Right forelimb (tissue), 1 donor: ENCODE measurements around the gene GPS1.

Experiments
- DNase-seq: peaks from one replicate; pipeline ENCODE4 v3.0.0-alpha.2; 2018

Gene GPS1

GRCh38 chr17:82092628-82092994 lies 40.9 kb downstream of the GPS1 start:
- peak; percentile 30 for DNase-seq

- no peak for DNase-seq
These were observed 41.5 kb downstream of the GPS1 start for GRCh38 chr17:82092995-82093751.

DNA sequence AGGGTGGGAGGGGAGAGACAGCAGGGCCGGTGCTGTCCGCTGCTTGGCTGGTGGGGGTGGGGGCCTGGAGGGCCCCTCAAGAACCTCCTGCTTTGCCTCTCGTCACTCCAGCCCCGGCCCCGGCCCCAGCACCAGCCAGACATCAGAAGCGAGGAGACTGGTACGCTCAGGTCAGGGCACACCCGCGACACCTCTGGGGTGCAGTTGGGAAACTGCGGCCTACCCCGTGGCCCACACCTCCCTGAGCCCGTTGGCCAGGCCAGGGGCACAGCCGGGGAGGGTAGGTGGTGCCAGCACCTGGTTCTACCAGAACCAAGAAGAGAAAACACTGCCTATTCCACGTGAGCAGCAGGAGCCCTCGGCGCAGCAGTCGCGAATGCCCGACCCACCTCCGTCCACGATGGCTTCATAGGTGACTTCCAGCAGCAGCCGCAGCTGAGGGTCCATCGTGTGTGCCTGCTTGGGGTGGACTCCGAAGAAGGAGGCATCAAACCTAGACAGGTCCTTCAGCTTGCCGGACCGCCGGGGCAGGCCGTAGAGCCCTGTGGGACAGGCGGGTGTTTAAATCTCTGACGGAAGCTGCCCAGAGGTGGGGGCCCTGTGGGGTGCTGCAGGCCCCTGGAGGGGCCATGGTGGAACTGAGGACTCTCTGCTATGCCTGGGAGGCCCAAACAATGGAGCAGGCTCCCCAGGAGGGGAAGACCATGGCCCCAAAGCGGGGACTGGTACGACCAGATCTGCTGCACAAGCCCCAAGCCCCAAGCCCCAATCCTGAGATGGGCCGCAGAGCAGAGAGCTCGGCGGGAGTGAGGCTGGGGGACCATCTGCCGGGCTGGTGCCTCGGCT lies 43.5 kb downstream of the GPS1 start:
- no peak for DNase-seq

- no peak for DNase-seq
These were observed 44.3 kb downstream of the GPS1 start for GRCh38 chr17:82095777-82096708.

- DNase-seq = no peak
These were observed 45.0 kb downstream of the GPS1 start for GRCh38 chr17:82096709-82097183.

- no peak for DNase-seq
These were observed 45.7 kb downstream of the GPS1 start for GRCh38 chr17:82097184-82097918.

DNA sequence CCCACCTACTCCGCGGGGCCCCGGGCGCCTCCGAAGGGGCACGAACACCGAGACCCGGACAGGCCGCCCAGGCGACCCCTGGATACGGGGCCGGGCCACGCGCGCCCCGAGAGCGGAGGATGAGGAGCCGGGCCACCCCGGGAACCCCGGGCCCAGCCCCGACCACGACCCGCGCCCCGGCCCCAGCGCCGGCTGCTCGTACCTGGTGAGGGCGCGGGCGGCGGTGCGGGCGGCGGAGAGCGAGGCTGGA lies 46.1 kb downstream of the GPS1 start:
- no peak for DNase-seq

- peak; percentile 97 for DNase-seq
These were observed 46.7 kb downstream of the GPS1 start, which contains the start of gene FASN for GRCh38 chr17:82098169-82098938. FASN (minus strand) TSS chr17:82098236; CDS start chr17:82096445, 1,791 bp downstream.

GRCh38 chr17:82098939-82099763 lies 47.5 kb downstream of the GPS1 start:
- no peak for DNase-seq

DNA sequence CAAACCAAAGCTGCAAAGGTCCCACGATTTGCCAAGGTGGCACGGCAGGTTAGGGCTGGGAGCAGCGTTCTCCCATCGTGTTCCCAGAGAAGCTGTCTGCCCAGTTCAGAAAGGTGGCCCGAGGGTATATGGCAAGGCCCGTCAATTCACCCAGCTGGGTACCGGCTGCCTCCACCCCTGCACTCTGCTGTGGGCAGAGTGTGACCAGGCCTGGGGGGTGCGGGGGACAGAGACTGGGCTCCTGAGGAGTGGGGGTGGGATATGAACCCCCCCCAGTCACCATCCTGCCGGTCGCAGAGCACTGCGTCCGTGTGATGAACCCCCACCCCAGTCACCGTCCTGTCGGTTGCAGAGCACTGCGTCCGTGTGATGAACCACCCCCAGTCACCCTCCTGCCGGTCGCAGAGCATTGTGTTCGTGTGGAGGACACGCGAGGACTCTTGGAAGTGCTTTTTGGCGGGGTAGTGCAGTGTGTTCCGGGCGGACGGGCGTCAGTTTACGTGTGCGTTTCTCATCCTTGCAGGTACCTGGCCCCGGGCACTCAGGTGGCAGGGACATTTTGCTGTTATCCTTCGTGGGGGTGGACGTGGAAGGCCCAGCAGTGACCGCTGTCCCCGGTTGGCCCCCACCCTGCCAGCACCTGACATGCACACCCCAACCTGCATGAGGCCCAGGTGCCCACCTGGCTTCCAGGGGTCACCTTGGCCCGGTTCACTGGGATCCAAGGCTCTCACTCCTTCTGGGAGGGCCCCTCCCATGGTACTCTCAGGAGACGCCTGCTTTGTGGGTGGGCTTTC lies 49.0 kb downstream of the GPS1 start:
- no peak for DNase-seq

- no peak for DNase-seq
These were observed 49.6 kb downstream of the GPS1 start for GRCh38 chr17:82101301-82101715.

- DNase-seq = no peak
These were observed 50.3 kb downstream of the GPS1 start for GRCh38 chr17:82101767-82102679.

- DNase-seq = no peak
These were observed 52.1 kb downstream of the GPS1 start for GRCh38 chr17:82103553-82104451.

DNA sequence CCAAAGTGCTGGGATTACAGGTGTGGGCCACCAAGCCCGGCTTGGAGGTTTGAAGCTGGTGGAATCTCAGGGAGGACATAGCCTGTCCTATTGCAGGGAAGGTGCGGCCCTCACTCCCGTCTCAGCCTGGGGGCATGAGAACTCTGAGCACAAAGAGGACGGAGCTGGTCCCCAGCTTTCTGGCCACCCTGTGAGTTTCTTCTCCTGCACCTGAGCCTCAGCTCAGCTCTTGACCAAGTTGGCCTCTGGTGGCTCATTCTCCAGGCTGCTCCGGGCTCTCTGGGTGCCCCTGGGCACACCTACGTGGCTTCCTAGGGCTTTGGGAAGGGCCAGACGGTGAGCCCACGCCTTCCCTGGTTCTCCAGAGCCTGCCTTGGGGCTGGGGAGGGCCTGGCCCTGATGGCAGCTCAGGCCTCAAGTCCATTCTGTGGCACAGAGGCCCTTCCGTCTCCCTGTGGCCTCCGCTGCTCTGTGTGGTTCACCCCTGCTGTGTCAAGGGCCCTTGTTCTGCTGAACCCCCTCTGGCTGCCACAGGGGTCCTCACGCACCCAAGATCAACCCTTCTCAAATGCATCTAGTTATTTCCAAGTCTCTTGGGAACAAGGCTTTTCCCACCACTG lies 53.2 kb downstream of the GPS1 start:
- no peak for DNase-seq

- no peak for DNase-seq
These were observed 53.8 kb downstream of the GPS1 start for GRCh38 chr17:82105417-82105881.

GRCh38 chr17:82105882-82106687 lies 54.4 kb downstream of the GPS1 start:
- peak; percentile 72 for DNase-seq
